HG03060 (cell line): Measurements from ENCODE around the gene RHOJ.
"Not testable (repeated sequence)": the region's sequence is repeated elsewhere in the genome, so short reads cannot be mapped to it uniquely, and the experiment has no call there.

ENCODE experiments used
- ATAC-seq: cut with Tn5 transposase; IDR thresholded peaks from one replicate; pipeline ENCODE4 v1.9.1; 2021; ENCODE audit warnings: low read depth, moderate number of reproducible peaks; ENCODE audit not compliant: unreplicated experiment

RHOJ gene

DNA sequence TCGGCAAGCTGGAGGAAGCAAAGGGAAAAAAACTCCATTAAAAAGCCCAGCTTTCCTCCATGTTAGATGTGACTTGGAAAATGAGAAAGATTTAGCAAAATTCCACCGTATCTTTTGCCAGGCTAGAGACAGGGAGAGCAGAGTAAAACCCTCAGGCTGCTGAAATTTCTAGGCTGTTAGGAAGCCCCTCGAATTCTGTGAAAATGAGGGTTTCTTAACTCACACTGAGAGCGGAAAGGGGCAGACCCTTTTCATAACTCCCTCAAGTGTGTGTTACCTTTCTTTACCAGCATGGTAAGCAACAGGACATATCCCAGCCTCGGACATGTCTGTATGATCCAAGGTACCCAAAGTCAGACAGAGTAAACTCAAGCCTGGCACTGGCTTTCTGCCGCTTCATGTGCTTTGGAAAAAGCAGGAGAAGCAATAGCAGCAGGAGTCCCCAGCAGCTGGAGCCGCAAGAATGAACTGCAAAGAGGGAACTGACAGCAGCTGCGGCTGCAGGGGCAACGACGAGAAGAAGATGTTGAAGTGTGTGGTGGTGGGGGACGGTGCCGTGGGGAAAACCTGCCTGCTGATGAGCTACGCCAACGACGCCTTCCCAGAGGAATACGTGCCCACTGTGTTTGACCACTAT is at the start of gene RHOJ:
RHOJ (plus strand) TSS at position 37 of the 637 bp plus-strand sequence; CDS start at position 464, 427 bp downstream.
- no peak for ATAC-seq

DNA sequence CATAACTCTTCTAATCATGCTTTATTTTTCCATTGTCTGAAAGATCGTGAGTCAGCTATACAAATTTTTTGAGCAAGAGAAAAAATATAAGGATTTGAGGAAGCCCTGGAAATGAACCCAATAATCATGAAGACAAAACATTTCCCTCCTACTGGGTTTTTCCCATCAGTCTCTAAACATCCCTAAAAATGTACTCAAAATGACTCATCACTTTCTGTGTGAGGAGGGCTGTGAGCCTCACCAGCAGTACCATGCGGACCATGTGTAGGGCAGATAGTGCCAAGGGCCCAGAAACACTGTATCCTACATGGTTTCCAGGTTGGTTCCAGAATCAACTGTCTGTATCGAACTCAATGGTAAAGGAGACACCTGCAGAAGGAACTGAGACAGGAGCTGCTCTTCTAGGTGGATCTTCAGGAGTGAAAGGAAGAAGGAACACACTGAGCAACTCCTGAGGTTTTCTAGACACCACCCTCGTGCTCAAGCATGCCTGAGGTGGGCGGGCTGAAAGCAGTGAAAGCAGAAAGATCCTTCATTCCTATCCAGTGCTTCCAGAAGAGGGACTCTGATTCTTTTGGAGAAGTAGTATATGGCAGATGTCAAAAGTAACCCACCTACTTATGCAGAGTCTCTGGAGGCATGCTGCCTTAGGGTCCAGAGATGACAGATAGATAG is 48.6 kb upstream of the RHOJ start:
- ATAC-seq: no peak

DNA sequence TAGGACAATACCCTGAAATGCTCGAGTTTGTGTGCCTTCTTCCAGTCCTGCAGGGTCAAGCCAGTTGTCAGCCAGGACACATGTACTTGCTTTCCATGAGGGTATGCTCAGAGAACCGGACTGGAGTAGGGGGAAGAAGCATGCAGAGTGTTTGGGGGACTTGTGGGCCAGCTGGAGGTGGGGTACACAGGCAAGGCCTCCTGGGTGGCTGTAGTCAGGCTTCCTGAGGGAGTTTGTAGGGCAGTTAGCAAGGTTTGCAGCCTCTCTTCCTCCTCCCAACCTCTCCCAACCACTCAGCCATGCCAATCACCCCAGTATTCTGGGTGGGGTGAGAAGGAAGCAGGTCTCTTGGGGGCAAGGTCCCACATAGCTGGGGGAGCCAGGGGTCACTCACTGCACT is 47.0 kb upstream of the RHOJ start:
- ATAC-seq: no peak

DNA sequence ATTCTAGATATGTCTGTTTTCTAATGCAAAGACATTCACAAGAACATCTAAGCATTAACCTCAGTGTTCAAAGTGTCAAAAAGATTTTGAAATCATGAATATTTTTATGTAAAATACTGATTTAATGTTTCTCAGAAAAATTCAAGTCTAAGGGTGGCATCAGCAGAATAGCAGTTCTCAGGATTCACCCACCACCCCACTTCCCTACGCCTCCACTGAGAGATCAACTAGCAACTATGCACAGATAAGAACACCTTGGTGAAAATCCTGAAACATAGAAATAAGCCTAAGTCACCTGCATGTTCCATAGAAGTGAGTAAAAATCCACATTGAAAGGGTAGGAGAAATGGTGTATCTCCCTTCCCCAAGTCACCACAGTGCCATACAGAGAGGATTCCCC is 40.9 kb upstream of the RHOJ start:
- ATAC-seq: no peak

DNA sequence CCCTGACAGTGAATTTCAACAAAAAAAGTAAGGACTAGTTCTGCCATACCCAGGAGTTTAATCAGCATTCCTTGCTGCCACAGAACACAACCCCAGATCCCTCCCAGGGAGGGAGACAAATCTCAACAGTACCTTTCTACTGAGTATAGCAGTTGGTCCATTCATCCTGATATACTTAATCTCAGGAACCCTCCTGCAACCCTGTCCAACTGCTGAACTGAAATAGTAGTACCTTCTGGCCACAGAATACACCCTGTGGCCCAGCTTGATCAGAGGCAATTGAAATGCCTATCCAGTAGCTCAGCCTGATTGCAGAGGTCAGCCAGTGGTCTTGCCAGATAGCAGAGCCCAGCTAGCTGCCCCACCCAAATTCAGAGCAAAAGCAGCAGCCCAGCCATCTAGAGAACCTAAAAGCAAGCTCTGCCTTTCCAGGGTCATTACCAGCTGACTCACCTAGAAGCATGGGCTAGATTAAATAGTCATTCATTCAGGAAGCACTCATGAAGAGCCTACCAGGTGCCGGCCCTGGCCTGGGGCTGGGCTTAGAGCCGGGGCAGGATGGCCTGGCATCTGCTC is 40.0 kb upstream of the RHOJ start:
- ATAC-seq: no peak

DNA sequence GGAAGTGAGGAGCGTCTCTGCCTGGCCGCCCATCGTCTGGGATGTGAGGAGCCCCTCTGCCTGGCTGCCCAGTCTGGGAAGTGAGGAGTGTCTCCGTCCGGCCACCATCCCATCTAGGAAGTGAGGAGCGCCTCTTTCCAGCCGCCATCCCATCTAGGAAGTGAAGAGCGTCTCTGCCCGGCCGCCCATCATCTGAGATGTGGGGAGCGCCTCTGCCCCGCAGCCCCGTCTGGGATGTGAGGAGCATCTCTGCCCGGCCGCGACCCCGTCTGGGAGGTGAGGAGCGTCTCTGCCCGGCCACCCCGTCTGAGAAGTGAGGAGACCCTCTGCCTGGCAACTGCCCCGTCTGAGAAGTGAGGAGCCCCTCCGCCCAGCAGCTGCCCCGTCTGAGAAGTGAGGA is 39.0 kb upstream of the RHOJ start:
- ATAC-seq: not testable (repeated sequence)

DNA sequence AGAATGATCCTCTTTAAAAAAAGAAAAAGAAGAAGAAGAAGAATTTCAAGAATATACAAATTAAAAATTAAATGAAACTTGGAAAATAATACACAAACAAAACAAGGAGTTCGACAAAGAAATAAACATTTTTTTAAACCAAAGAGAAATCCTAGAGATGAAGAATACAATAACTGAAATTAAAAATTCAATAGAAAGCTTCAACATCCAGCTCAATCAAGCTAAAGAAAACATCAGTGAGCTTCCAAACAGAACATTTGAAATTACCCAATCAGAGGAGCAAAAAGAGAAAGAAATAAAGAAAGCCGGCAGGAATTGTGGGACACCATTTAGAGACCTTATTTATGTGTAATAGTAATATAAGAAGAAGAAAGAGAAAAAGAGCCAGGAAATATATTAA is 37.2 kb upstream of the RHOJ start:
- no peak for ATAC-seq

DNA sequence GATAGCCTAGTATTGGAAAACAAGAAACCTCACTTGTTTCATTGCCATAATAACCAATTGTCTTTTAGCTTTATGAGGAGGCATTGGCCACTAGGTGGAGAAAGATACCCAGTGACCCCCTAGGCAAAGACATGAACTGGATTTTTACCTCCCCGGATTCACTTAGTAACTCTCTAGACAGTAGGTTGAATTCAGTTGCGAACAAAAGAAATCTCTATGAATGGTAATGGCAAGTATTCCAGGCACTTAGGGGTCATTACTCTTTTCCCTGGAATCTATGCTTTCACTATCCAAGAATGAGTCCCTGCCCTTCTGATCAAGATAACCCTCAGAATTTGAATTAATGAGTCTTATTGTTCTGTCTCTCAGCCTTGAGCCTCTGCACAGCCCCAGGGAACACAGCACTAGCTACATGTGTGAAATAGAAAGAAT is 29.5 kb upstream of the RHOJ start:
- ATAC-seq: no peak

DNA sequence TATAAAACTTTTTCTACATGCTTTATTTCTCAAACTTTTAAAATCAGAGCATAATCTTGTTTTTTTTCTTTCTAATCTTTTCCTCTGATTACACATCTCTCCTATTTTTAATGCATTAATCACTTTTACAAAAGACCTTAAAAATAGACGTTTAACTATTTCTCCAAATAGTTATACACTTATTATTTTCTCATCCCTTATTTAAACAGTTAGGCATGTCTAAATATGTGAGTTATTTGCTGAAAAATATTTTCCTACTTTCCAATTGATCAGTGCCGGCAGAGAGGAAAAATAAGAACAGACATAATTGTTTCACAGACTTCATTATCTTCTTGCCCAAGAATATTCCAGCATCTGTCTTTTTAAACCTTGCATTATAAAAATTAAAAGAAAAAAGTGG is 28.7 kb upstream of the RHOJ start:
- ATAC-seq: no peak

DNA sequence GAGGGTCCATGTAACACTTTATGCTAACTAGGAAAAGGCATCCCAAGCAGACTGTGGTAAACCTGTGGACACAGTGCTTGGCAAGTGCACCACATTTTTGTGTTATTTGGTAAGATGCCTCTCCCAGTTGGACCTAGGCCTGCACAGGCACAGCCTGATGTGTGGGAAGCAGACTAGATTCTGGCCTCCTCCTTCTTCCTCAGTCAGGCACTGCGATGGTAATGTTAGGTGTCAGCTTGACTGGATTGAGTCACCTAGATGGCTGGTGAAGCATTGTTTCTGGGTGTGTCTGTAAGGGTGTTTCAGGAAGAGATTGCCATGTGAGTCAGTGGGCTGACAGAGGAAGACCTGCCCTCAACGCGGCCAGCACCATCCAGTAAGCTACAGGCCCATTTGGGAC is 25.3 kb upstream of the RHOJ start:
- ATAC-seq: no peak

DNA sequence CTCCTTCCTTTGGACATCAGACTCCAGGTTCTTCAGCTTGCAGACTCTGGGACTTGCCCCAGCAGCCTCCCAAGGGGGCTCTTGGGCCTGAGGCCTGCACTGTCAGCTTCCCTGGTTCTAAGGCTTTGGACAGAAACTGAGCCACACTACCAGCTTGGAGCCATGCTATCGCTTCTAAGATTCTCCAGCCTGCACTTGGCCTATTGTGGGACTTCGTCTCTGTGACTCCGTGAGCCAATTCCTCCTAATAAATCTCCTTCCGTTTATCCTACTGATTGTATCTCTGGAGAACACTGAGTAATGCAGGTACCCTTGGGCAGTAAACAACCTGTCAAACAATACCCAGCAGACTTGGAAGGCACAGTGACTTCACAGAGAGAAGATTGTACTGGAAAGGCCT is 24.9 kb upstream of the RHOJ start:
- no peak for ATAC-seq

DNA sequence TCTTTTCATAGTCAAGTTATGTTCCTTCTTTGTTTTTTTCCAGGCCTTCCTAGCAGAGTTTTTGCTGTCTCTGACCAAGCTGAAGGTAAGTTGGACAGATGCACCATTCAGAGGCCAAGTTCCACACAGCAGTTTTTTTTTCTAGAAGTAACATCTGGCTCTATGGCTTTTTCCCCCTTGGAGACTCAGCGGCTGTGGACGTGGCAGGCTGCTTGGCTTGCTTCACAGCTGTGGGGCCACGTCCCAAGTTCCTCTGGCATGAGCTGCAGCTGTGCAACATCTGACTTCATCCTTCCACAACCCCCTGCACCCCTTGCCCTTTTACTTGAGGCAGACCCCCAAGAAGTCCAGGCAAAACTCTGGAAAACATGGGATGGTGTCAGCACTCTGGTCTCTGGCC is 24.2 kb upstream of the RHOJ start:
- ATAC-seq: no peak

DNA sequence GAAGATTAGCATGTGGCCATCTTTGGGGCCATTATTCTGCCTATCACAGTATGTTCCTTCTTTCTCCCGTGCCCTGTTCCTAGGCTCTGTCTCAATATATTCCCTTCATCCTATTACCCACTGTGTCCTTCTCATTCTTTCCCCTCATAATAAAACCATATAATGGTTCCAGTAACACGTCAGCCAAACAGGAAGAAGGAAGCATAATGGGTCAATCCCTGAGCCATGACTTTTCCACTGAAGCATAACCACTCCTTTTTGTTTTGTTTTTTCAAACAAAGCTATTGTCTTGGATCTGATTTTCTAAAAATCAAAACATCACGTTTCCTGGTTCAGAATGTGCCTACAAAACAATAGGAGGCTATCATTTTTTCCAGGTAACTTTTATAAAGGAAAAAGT is 21.3 kb upstream of the RHOJ start:
- ATAC-seq: no peak

DNA sequence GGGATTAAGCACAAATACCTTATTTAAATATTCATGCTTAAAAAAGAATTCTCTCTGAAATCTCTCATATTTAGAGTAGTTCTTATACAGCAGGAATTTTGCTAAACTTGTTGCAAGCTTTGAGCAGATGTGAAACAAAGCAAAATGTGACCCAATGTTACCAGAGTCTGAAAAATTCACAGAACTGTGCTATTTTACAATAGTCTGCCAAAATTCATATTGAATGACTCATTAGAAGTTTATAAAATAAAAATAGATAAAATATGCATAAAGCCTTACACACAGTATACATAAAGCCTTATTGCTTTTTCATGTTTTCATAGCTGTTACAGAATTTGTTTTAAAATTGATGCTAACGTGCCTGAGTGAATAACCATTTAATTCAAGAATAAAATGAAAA is 17.8 kb upstream of the RHOJ start:
- ATAC-seq: no peak

DNA sequence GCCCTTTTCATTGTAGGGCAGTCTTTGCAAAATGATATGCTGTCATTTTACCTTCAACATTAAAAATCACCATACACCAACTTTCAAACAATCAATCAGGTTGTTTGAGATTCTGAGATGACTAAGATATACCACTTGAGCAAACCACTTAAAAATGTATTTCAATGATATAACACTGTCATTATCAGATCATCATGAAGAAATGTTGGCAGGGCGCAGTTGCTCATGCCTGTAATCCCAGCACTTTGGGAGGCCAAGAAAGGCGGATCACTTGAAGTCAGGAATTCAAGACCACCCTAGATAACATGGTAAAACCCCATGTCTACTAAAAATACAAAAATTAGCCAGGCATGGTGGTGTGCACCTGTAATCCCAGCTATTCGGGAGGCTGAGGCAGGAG is 13.0 kb upstream of the RHOJ start:
- no peak for ATAC-seq

DNA sequence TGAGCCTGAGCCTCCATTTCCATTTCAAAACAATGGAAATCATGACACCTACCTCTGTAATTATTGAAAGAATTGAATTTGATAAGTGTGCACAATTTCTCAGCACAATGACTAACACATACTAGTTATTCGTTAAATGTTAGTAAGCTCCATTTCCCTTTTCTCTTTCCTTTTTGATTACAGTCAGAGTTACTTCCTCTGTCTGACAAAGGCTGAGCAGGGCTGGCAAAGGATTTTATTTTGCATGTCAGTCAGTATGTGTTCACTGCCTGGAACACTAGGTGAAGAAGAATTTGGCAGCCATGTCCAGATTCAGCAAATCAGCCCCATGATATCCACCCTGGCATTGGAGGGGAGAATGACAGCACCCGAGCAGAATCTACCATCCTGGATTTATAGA is 12.2 kb upstream of the RHOJ start:
- no peak for ATAC-seq

DNA sequence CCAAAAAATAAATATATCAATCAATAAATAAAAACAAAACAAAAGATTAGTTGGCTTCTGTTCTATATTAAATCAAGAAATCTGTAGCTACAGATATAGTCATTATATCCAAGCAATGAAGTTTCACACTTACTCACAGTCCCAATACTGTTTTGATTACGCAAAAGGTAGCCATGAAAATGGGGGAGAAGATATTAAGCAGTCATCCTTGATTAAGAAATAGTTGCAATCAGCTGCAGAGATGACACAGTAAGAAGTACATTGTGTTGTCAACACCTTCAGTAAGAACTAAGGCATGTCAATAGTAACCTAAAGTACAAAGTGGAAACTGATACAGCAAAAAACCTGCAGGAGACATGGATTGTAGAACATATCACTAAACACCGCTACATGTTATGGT is 11.0 kb upstream of the RHOJ start:
- no peak for ATAC-seq

DNA sequence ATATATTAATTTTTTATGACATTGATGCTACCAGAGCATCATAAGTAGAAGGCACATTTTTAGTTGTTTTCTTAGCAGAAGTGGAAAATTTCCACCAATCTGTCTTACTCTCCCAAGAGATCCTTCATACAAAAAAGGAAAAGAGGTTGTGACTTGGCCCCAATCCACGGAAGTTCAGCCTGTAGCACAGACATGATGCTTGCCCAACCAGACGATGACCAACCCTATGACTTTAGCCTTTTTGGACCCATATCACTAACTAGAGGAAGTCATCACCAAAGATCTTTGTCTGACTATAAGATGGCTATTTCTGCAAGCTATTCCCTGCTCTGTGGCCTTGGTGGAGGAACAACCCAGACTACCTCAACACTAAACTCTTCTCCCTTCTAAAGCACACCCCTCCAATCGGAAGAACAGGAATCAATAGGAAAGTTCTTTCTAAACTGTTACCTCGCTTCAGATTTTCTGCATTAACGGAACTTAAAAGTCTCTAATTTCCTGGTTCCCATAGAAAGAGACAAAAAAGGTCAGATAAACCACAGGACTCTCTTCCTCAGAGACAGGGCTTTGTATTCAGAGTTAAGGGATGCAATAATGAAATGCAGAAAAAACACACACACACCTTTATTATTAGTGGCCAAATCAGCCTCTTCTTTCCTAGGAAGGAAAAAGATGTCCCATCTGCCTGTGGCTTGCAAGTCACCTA is 4.1 kb upstream of the RHOJ start:
- no peak for ATAC-seq

DNA sequence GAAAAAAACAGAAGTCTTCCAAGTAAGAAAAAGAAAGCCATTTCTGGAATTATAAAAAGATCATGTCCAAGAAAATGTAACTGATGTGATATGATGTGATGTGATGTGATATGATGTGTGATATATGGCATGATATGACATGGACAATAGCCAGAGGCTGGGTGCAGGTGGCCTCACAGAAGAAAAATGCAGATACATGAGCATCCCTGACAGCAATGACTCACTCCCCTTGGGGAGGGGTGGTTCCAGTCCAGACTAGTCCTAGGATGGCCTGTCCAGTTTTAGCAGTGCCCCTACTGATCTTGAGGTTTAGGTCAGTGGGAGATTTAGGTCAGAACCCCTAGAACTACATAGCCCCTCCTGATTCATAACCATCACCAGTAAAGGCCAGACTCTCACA is 3.5 kb upstream of the RHOJ start:
- ATAC-seq: no peak

DNA sequence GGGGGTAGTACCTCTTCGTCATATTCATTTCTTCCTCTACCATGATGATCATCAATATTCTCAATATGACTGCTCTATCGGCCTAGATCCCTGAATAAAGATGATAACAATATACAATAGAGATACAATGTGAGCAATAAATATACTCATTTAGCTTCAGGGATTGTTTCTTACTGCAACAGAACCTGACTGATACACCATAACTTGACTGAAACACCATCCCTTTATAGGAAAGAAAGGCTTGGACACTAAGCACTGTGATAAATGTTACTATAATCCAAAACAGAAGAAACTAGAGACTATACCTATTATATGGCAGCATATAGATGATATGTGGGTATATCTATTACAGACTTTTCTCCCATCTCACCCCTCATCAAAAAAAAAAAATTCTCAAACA is 1.2 kb upstream of the RHOJ start:
- ATAC-seq: no peak

DNA sequence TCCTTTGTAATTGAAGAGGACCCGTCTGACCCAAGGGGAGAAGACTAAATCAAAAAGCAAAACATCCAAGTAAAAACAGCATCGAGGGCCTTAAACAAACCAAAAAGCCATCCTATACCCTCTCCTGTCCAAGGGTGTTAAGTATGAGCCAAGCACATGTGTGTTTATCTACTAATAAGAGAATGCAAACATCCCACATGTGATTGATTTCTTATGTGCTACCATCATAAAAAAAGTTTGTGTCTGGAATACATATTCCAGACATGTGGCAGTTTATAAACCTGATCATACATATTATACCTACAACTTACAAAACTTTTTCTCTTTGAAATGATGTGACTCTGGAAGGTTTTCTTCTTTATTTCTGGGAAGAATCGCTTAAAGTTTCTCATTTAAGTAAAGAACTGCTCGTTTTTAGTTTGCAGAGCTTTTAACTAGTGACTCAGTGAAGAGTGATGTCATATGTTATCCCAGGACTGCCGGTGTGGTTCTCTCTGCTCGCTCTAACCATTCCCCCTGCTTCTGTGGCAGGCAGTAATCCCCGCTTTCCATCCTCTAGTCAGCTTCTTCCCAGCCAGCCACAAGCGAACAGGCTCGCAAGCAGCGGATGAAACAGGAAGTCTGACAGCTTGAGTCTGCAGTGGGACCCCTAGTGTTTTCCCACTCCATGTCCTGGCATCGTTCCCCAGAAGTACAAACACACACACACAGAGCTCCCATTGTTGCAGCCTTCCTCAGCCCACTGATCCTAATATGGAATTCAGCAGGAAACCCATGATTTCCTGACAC is 431 bp upstream of the RHOJ start:
- ATAC-seq: no peak
